ENCODE results near the gene KDM4B.

KDM4B gene

DNA sequence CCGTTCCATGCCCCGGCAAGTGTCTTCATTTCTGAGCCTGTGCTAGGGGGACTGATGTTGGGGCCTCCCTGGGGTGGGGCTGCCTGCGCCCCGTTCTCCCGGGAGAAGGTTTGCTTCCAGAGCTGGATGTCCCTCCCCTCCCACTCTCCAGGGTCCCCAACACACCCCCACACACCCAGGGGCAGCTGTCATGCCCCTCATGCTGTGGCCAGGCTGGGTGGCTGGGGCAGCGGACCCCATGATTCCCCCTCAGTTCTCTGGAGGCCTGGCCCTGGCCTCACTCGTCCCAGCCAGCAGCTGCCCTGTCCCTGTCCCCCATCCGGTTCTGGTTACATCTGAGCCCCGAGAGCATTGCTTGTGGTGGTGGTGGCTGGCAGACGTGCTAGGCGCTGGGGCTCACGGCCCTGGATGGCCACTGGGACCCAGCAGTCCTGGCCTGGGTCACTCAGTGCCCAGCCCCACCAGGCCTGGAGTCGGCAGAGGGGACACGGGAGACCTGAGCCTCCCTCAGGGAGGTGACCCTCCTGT lies 184.8 kb downstream of the KDM4B start:
- Histone ChIP-seq H3K4me1 (ENCODE audit: control insufficient read depth, low read length) (no peaks in the 10 kb centered on the region), H3K4me2 (ENCODE audit: low read length) (no peak overlapping the region), H3F3A (ENCODE audit: control insufficient read depth, insufficient read depth) (no peaks in the 10 kb centered on the region), H3K4me3 (ENCODE audit: low read length) (no peak overlapping the region), H3K9me2 (replicated peaks; ENCODE audit: control insufficient read depth, low read length) (no peaks in the 10 kb centered on the region), H3K79me2 (ENCODE audit: control insufficient read depth, low read length) (no peaks in the 10 kb centered on the region), H3K27ac (ENCODE audit: low read depth, low read length) (no peak overlapping the region), H3K36me3 (ENCODE audit: control insufficient read depth, low read length) (no peaks in the 10 kb centered on the region), H4K20me1 (ENCODE audit: control insufficient read depth, insufficient read depth, low read depth, low read length) (no peaks in the 10 kb centered on the region; the same call in 1 of the 2 replicates), H3K27me3 (ENCODE audit: control insufficient read depth, low read length) (no peaks in the 10 kb centered on the region), H3K9me3 (ENCODE audit: control insufficient read depth, insufficient read depth, low read length) (no peaks in the 10 kb centered on the region; the same call in 1 of the 2 replicates)
- TF ChIP-seq EZH2phosphoT487 (IDR thresholded peaks at IDR 0.05; ENCODE audit: borderline replicate concordance, low read length) (no peak), CTCF (IDR thresholded peaks at IDR 0.05; ENCODE audit: low read depth, low read length, poor library complexity, severe bottlenecking) (no peak)

DNA sequence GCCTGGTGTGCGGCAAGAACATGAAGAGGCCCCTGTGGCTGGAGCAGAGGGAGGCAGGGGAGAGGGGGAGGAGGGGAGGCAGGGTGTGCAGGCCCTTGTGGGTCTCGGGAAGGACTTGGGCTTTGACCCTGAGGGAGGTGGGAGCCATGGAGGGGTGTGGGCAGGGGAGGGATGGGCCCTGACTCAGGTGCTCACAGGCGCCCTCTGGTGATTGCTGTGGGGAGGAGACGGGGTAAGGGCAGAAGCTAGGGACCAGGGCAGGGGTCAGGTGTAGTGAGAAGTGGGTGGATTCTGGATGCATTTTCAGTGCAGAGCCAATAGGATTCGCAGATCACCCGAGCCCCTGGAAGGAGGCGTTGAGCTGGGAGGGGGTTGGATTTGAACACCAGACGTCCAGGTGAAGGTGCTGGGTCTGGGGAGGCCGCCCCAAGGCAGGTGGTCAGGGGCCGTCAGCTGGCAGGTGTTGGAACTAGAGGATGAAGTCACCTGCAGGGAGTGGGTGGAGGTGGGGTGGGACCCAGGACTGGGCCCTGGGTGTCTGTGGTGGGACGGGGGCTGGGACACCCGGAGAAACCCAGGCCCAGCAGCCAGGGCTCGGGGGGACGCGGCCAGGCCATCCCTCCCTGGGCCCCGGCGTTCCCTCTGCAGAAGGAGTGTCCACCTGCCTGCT lies 185.4 kb downstream of the KDM4B start:
- Histone ChIP-seq H3K4me2 (ENCODE audit: low read length) (no peak overlapping the region), H3K36me3 (ENCODE audit: control insufficient read depth, low read length) (no peaks in the 10 kb centered on the region), H3F3A (ENCODE audit: control insufficient read depth, insufficient read depth) (no peaks in the 10 kb centered on the region), H3K9me2 (replicated peaks; ENCODE audit: control insufficient read depth, low read length) (no peaks in the 10 kb centered on the region), H3K27me3 (ENCODE audit: control insufficient read depth, low read length) (no peaks in the 10 kb centered on the region), H3K27ac (ENCODE audit: low read depth, low read length) (no peak overlapping the region), H3K79me2 (ENCODE audit: control insufficient read depth, low read length) (no peaks in the 10 kb centered on the region), H3K4me1 (ENCODE audit: control insufficient read depth, low read length) (no peaks in the 10 kb centered on the region), H3K9me3 (ENCODE audit: control insufficient read depth, insufficient read depth, low read length) (no peaks in the 10 kb centered on the region; the same call in 1 of the 2 replicates), H4K20me1 (ENCODE audit: control insufficient read depth, insufficient read depth, low read depth, low read length) (no peaks in the 10 kb centered on the region; the same call in 1 of the 2 replicates), H3K4me3 (ENCODE audit: low read length) (no peak overlapping the region)
- peak; percentile 80 for TF ChIP-seq CTCF (IDR thresholded peaks at IDR 0.05; ENCODE audit: low read depth, low read length, poor library complexity, severe bottlenecking)
- TF ChIP-seq EZH2phosphoT487 (IDR thresholded peaks at IDR 0.05; ENCODE audit: borderline replicate concordance, low read length): no peak

- TF ChIP-seq EZH2phosphoT487 (IDR thresholded peaks at IDR 0.05; ENCODE audit: borderline replicate concordance, low read length) (no peak), CTCF (IDR thresholded peaks at IDR 0.05; ENCODE audit: low read depth, low read length, poor library complexity, severe bottlenecking) (no peak)
- no peaks in the 10 kb centered on the region for H3K9me2 ChIP-seq (replicated peaks; ENCODE audit: control insufficient read depth, low read length)
- no peak overlapping the region for H3K4me3 ChIP-seq (ENCODE audit: low read length)
- no peaks in the 10 kb centered on the region; the same call in 1 of the 2 replicates for H4K20me1 ChIP-seq (ENCODE audit: control insufficient read depth, insufficient read depth, low read depth, low read length)
- H3K27me3 ChIP-seq (ENCODE audit: control insufficient read depth, low read length): no peaks in the 10 kb centered on the region
- H3K27ac ChIP-seq (ENCODE audit: low read depth, low read length): no peak overlapping the region
- no peaks in the 10 kb centered on the region for H3K36me3 ChIP-seq (ENCODE audit: control insufficient read depth, low read length)
- no peaks in the 10 kb centered on the region; the same call in 1 of the 2 replicates for H3K9me3 ChIP-seq (ENCODE audit: control insufficient read depth, insufficient read depth, low read length)
- no peaks in the 10 kb centered on the region for H3K79me2 ChIP-seq (ENCODE audit: control insufficient read depth, low read length)
- H3F3A ChIP-seq (ENCODE audit: control insufficient read depth, insufficient read depth): no peaks in the 10 kb centered on the region
- no peaks in the 10 kb centered on the region for H3K4me1 ChIP-seq (ENCODE audit: control insufficient read depth, low read length)
- H3K4me2 ChIP-seq (ENCODE audit: low read length): no peak overlapping the region
These were observed 186.0 kb downstream of the KDM4B start for GRCh38 chr19:5154799-5155426.
